Measurements from ENCODE around the gene ENTPD6.
"Not testable (repeated sequence)": the region's sequence is repeated elsewhere in the genome, so short reads cannot be mapped to it uniquely, and the experiment has no call there.

The ENTPD6 gene

GRCh38 chr20:25173321-25173720 lies 22.2 kb upstream of the ENTPD6 start:
- no peaks in the 10 kb centered on the region for H3K4me1 Mint-ChIP-seq
- H3K9me3 Mint-ChIP-seq, result no peaks in the 10 kb centered on the region
- peaks cover 13% of the 10 kb centered on the region for H3K27me3 Mint-ChIP-seq
- DNase-seq (ENCODE audit: low spot score in 2 of 2) (no peak), ATAC-seq (replicated peaks; ENCODE audit: extremely low read depth, poor library complexity, severe bottlenecking) (no peak)
- H3K27ac Mint-ChIP-seq (ENCODE audit: low read depth), result no peak overlapping the region
- H3K4me3 Mint-ChIP-seq, result no peak overlapping the region
- no peaks in the 10 kb centered on the region for H3K36me3 Mint-ChIP-seq (ENCODE audit: insufficient read depth)

GRCh38 chr20:25173886-25174308 lies 21.6 kb upstream of the ENTPD6 start:
- Mint-ChIP-seq H3K27ac (ENCODE audit: low read depth) (no peak overlapping the region), H3K4me3 (no peak overlapping the region), H3K9me3 (no peaks in the 10 kb centered on the region), H3K27me3 (peaks cover 7% of the 10 kb centered on the region), H3K36me3 (ENCODE audit: insufficient read depth) (no peaks in the 10 kb centered on the region), H3K4me1 (no peaks in the 10 kb centered on the region)
- ATAC-seq (replicated peaks; ENCODE audit: extremely low read depth, poor library complexity, severe bottlenecking), result no peak
- DNase-seq (ENCODE audit: low spot score in 2 of 2), result no peak

GRCh38 chr20:25176184-25176583 lies 19.3 kb upstream of the ENTPD6 start:
- Mint-ChIP-seq H3K4me3 (no peak overlapping the region), H3K27me3 (no peaks in the 10 kb centered on the region), H3K4me1 (no peaks in the 10 kb centered on the region), H3K36me3 (ENCODE audit: insufficient read depth) (no peaks in the 10 kb centered on the region), H3K27ac (ENCODE audit: low read depth) (no peak overlapping the region), H3K9me3 (no peaks in the 10 kb centered on the region)
- ATAC-seq (replicated peaks; ENCODE audit: extremely low read depth, poor library complexity, severe bottlenecking) (no peak), DNase-seq (ENCODE audit: low spot score in 2 of 2) (no peak)

- no peaks in the 10 kb centered on the region for H3K4me1 Mint-ChIP-seq
These were observed 17.6 kb upstream of the ENTPD6 start for GRCh38 chr20:25177890-25178321.

DNA sequence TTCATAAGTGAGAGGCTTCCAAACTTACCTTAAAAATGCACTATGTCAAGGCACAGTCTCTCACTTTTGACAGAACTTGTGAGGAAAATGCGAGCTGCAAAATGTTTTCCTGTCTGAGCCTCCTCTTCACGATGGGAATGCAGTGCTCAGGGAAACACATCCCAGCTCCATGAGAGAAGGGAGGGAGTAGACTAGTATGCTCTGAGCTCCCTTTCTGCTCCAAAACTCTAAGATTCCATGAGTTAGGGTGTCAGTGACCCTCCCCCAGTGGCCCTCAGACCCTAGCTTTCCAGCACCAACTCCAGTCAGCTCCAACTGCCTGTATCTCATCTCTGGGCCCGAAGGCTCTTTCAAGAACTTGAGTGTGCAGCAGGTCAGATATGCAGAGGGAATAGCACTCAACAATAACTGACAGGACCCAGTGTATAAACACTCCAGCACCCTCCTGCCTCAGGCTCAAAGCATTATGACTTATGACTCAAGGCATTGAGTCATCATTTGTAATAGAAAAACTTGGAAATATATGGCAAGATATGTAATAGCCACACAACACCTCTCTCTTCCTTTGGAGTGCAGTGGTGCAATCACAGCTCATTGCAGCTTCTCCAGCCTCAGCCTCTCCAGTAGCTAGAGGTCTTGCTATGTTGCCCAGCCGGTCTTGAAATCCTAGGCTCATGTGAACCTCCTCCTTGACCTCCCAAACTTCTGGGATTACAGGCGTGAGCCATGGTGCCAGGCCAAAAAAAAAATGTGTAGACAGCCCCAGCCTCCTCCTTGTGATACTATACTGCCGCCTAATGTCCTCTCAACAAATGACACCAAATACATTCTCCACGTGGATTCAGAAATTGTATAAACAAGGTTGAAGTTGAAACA lies 16.7 kb upstream of the ENTPD6 start:
- no peaks in the 10 kb centered on the region for H3K4me1 Mint-ChIP-seq
- no peaks in the 10 kb centered on the region for H3K36me3 Mint-ChIP-seq (ENCODE audit: insufficient read depth)
- H3K4me3 Mint-ChIP-seq, result no peak overlapping the region
- peaks cover 5% of the 10 kb centered on the region for H3K9me3 Mint-ChIP-seq
- ATAC-seq (replicated peaks; ENCODE audit: extremely low read depth, poor library complexity, severe bottlenecking) (peak; percentile 46), DNase-seq (ENCODE audit: low spot score in 2 of 2) (no peak)
- peaks cover 7% of the 10 kb centered on the region for H3K27me3 Mint-ChIP-seq
- no peak overlapping the region for H3K27ac Mint-ChIP-seq (ENCODE audit: low read depth)

More at GRCh38 chr20:25177890-25178321, 17.6 kb upstream of the ENTPD6 start:
- no peak for DNase-seq (ENCODE audit: low spot score in 2 of 2)
- Mint-ChIP-seq H3K27ac (ENCODE audit: low read depth) (no peak overlapping the region), H3K4me3 (no peak overlapping the region), H3K9me3 (no peaks in the 10 kb centered on the region), H3K27me3 (no peaks in the 10 kb centered on the region), H3K36me3 (ENCODE audit: insufficient read depth) (no peaks in the 10 kb centered on the region)
- ATAC-seq (replicated peaks; ENCODE audit: extremely low read depth, poor library complexity, severe bottlenecking), result no peak

- no peak overlapping the region for H3K4me3 Mint-ChIP-seq
- no peak for DNase-seq (ENCODE audit: low spot score in 2 of 2)
- peaks cover 15% of the 10 kb centered on the region for H3K27me3 Mint-ChIP-seq
- H3K9me3 Mint-ChIP-seq, result peaks cover 8% of the 10 kb centered on the region
- no peaks in the 10 kb centered on the region for H3K4me1 Mint-ChIP-seq
- H3K36me3 Mint-ChIP-seq (ENCODE audit: insufficient read depth), result no peaks in the 10 kb centered on the region
- no peak overlapping the region for H3K27ac Mint-ChIP-seq (ENCODE audit: low read depth)
- no peak for ATAC-seq (replicated peaks; ENCODE audit: extremely low read depth, poor library complexity, severe bottlenecking)
These were observed 15.9 kb upstream of the ENTPD6 start for GRCh38 chr20:25179439-25180089.

- peaks cover 60% of the 10 kb centered on the region for H3K27me3 Mint-ChIP-seq
- H3K27ac Mint-ChIP-seq (ENCODE audit: low read depth); H3K9me3 Mint-ChIP-seq; H3K4me1 Mint-ChIP-seq; DNase-seq (ENCODE audit: low spot score in 2 of 2); ATAC-seq (replicated peaks; ENCODE audit: extremely low read depth, poor library complexity, severe bottlenecking); H3K4me3 Mint-ChIP-seq; H3K36me3 Mint-ChIP-seq (ENCODE audit: insufficient read depth): not testable (repeated sequence)
These were observed 11.1 kb upstream of the ENTPD6 start for GRCh38 chr20:25184391-25184790.

DNA sequence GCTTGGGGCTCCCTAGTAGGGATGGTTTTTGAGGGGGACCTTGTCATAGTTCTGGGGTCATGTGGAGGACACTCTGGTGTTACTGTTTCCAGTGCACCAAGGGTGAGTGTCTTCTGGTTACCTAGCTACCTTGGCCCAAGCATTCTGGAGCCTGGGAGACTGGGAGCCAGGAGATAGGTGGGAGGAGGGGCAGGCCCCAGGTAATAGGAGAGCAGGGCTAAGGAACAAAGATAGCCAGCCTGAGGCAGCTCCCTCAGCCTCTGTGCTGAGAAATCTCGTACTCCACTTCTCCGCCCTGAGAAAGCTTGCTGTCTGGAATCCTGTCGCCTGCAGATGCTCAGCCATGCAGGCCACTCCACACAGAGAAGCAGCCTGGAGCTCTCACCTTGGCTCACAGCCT lies 8.3 kb upstream of the ENTPD6 start:
- Mint-ChIP-seq H3K36me3 (ENCODE audit: insufficient read depth) (no peaks in the 10 kb centered on the region), H3K27ac (ENCODE audit: low read depth) (no peak overlapping the region), H3K27me3 (peaks cover 69% of the 10 kb centered on the region), H3K9me3 (peaks cover 8% of the 10 kb centered on the region), H3K4me1 (no peaks in the 10 kb centered on the region), H3K4me3 (no peak overlapping the region)
- ATAC-seq (replicated peaks; ENCODE audit: extremely low read depth, poor library complexity, severe bottlenecking) (no peak), DNase-seq (ENCODE audit: low spot score in 2 of 2) (no peak)

DNA sequence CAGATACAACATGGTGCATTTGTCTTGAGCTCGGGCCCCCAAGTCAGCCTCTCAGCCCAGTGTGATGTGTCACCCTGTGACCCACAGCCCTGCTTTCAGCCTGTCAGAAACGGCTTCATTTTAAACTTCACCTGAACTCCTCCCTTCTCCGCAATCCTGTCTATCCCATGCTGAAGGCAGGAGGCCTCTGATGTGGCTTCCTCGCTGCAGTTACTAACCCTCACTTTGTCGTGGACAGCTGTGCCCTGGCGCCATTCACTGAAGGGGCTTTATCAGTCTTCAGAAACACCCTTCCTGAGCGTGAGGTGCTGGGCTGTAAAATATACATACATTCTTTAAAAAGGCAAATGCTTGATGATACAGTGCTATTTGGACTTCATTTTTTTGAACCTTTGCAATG lies 7.9 kb upstream of the ENTPD6 start:
- no peak for ATAC-seq (replicated peaks; ENCODE audit: extremely low read depth, poor library complexity, severe bottlenecking)
- Mint-ChIP-seq H3K27ac (ENCODE audit: low read depth) (no peak overlapping the region), H3K36me3 (ENCODE audit: insufficient read depth) (no peaks in the 10 kb centered on the region), H3K4me1 (no peaks in the 10 kb centered on the region), H3K4me3 (no peak overlapping the region), H3K27me3 (peaks cover 69% of the 10 kb centered on the region), H3K9me3 (peaks cover 8% of the 10 kb centered on the region)
- DNase-seq (ENCODE audit: low spot score in 2 of 2), result no peak

- H3K27me3 Mint-ChIP-seq, result peaks cover 68% of the 10 kb centered on the region
- no peak for DNase-seq (ENCODE audit: low spot score in 2 of 2)
- H3K36me3 Mint-ChIP-seq (ENCODE audit: insufficient read depth), result no peaks in the 10 kb centered on the region
- no peaks in the 10 kb centered on the region for H3K4me1 Mint-ChIP-seq
- H3K4me3 Mint-ChIP-seq, result no peak overlapping the region
- no peak overlapping the region for H3K27ac Mint-ChIP-seq (ENCODE audit: low read depth)
- peaks cover 8% of the 10 kb centered on the region for H3K9me3 Mint-ChIP-seq
- ATAC-seq (replicated peaks; ENCODE audit: extremely low read depth, poor library complexity, severe bottlenecking), result no peak
These were observed 7.3 kb upstream of the ENTPD6 start for GRCh38 chr20:25188218-25188617.

- ATAC-seq (replicated peaks; ENCODE audit: extremely low read depth, poor library complexity, severe bottlenecking) (no peak), DNase-seq (ENCODE audit: low spot score in 2 of 2) (no peak)
- Mint-ChIP-seq H3K36me3 (ENCODE audit: insufficient read depth) (peaks cover 7% of the 10 kb centered on the region), H3K9me3 (no peaks in the 10 kb centered on the region), H3K27me3 (peaks cover 40% of the 10 kb centered on the region), H3K27ac (ENCODE audit: low read depth) (no peak overlapping the region), H3K4me1 (peaks cover 1% of the 10 kb centered on the region), H3K4me3 (no peak overlapping the region)
These were observed 4.5 kb upstream of the ENTPD6 start for GRCh38 chr20:25191051-25191450.

- H3K4me1 Mint-ChIP-seq, result peaks cover 8% of the 10 kb centered on the region
- no peaks in the 10 kb centered on the region for H3K9me3 Mint-ChIP-seq
- peaks cover 7% of the 10 kb centered on the region for H3K36me3 Mint-ChIP-seq (ENCODE audit: insufficient read depth)
- no peak overlapping the region for H3K4me3 Mint-ChIP-seq
- peaks cover 33% of the 10 kb centered on the region for H3K27me3 Mint-ChIP-seq
- no peak overlapping the region for H3K27ac Mint-ChIP-seq (ENCODE audit: low read depth)
- no peak for ATAC-seq (replicated peaks; ENCODE audit: extremely low read depth, poor library complexity, severe bottlenecking)
- DNase-seq (ENCODE audit: low spot score in 2 of 2), result no peak
These were observed 3.8 kb upstream of the ENTPD6 start for GRCh38 chr20:25191689-25192088.

- Mint-ChIP-seq H3K27me3 (peaks cover 12% of the 10 kb centered on the region), H3K27ac (ENCODE audit: low read depth) (no peak overlapping the region), H3K36me3 (ENCODE audit: insufficient read depth) (peaks cover 10% of the 10 kb centered on the region), H3K9me3 (no peaks in the 10 kb centered on the region), H3K4me1 (peaks cover 22% of the 10 kb centered on the region), H3K4me3 (no peak overlapping the region)
- no peak for ATAC-seq (replicated peaks; ENCODE audit: extremely low read depth, poor library complexity, severe bottlenecking)
- no peak for DNase-seq (ENCODE audit: low spot score in 2 of 2)
These were observed 1.7 kb upstream of the ENTPD6 start for GRCh38 chr20:25193843-25194242.
